Measurements from ENCODE around the gene CTAG1A.
"Not testable (repeated sequence)": the region's sequence is repeated elsewhere in the genome, so short reads cannot be mapped to it uniquely, and the experiment has no call there.

CTAG1A gene

GRCh38 chrX:154584585-154585183, at the start of gene CTAG1A:
Gene CTAG1A (plus strand): TSS chrX:154585133. CDS start chrX:154585207, 74 bp downstream.
- not testable (repeated sequence) for DNase-seq

- no peak for DNase-seq
Observed at GRCh38 chrX:154535892-154536291, 49.0 kb upstream of the CTAG1A start.

GRCh38 chrX:154539077-154539476, 45.9 kb upstream of the CTAG1A start:
- no peak for DNase-seq

- not testable (repeated sequence) for DNase-seq
Observed at GRCh38 chrX:154540365-154540764, 44.6 kb upstream of the CTAG1A start.

GRCh38 chrX:154540897-154541535, 43.9 kb upstream of the CTAG1A start:
- no peak for DNase-seq

- DNase-seq: no peak
Observed at GRCh38 chrX:154541589-154541895, 43.4 kb upstream of the CTAG1A start.

- DNase-seq: no peak
Observed at GRCh38 chrX:154541896-154542722, 42.8 kb upstream of the CTAG1A start.

- no peak for DNase-seq
Observed at GRCh38 chrX:154542723-154543424, 42.1 kb upstream of the CTAG1A start.

GRCh38 chrX:154545673-154546274, 39.2 kb upstream of the CTAG1A start:
- no peak for DNase-seq

- peak in 1 of 2 experiments; percentile 60 for DNase-seq
Observed at GRCh38 chrX:154546354-154547244, 38.3 kb upstream of the CTAG1A start, which contains the start of gene G6PD. Gene G6PD (minus strand): TSS chrX:154546846. CDS start chrX:154546155, 691 bp downstream.

GRCh38 chrX:154547245-154548027, 37.5 kb upstream of the CTAG1A start, which contains the start of gene IKBKG:
Gene IKBKG (plus strand): TSS chrX:154547620. CDS start chrX:154552003, 4,383 bp downstream.
- DNase-seq: peak; percentile 69 to 71

GRCh38 chrX:154548028-154548316, 37.0 kb upstream of the CTAG1A start:
- no peak for DNase-seq

- DNase-seq: no peak
Observed at GRCh38 chrX:154549766-154550165, 35.2 kb upstream of the CTAG1A start.

- not testable (repeated sequence) for DNase-seq
Observed at GRCh38 chrX:154552112-154552806, 32.7 kb upstream of the CTAG1A start.

- not testable (repeated sequence) for DNase-seq
Observed at GRCh38 chrX:154558060-154558690, 26.8 kb upstream of the CTAG1A start.

- not testable (repeated sequence) for DNase-seq
Observed at GRCh38 chrX:154558896-154559295, 26.0 kb upstream of the CTAG1A start.

GRCh38 chrX:154560326-154560725, 24.6 kb upstream of the CTAG1A start:
- not testable (repeated sequence) for DNase-seq

- not testable (repeated sequence) for DNase-seq
Observed at GRCh38 chrX:154562295-154562694, 22.6 kb upstream of the CTAG1A start.

- DNase-seq: not testable (repeated sequence)
Observed at GRCh38 chrX:154570361-154570760, 14.6 kb upstream of the CTAG1A start.

- not testable (repeated sequence) for DNase-seq
Observed at GRCh38 chrX:154573061-154573460, 11.9 kb upstream of the CTAG1A start.

All from NCI-H2081 (cell line).